Thoracic aorta (tissue), 2 donors: ENCODE data around the gene RIPK1. TPM values are rescaled to one million over a fixed set of nuclear protein-coding genes. Genes with fewer than 3 reads are reported as not detected.
"Not testable (repeated sequence)": the region's sequence is repeated elsewhere in the genome, so short reads cannot be mapped to it uniquely, and the experiment has no call there.

Experiments
- ATAC-seq: fragments of 150-250 bp; one replicate; pipeline ENCODE4 v1.8.0; 2017; ENCODE audit warnings: low read depth; ENCODE audit not compliant: insufficient number of reproducible peaks, low FRiP score
- DNase-seq: peaks from one replicate; pipeline ENCODE4 v3.0.0-alpha.2; 2020; ENCODE audit warnings: low spot score
- H3K27ac ChIP-seq, 2 donors: fragments of 200-600 bp; sonication (generic); 1 replicate in 1 of 2; 2 replicates in 1 of 2; pipeline ENCODE4 v1.5.1; 2016; ENCODE audit warnings: mild to moderate bottlenecking in 2 of 2, moderate library complexity in 2 of 2
- H3K27me3 ChIP-seq: fragments of 200-600 bp; sonication (generic); replicated peaks from 2 replicates; pipeline ENCODE4 v1.6.0; 2016; ENCODE audit warnings: mild to moderate bottlenecking; ENCODE audit not compliant: insufficient read depth
- H3K36me3 ChIP-seq: fragments of 200-600 bp; sonication (generic); one replicate; pipeline ENCODE4 v1.5.1; 2016
- H3K4me1 ChIP-seq, 2 donors: fragments of 200-600 bp; sonication (generic); 1 replicate in 1 of 2; 2 replicates in 1 of 2; pipeline versions ENCODE4 v1.5.1 to v1.6.0; 2016; ENCODE audit warnings: low read depth in 2 of 2, mild to moderate bottlenecking in 1 of 2; ENCODE audit not compliant: control insufficient read depth in 1 of 2
- H3K4me3 ChIP-seq: fragments of 200-600 bp; sonication (generic); 2 replicates; pipeline ENCODE4 v1.5.1; 2016; ENCODE audit warnings: mild to moderate bottlenecking
- H3K9me3 ChIP-seq: fragments of 200-600 bp; sonication (generic); 2 replicates; pipeline ENCODE4 v1.5.1; 2016
- CTCF ChIP-seq: fragments of 200-600 bp; sonication (generic); IDR thresholded peaks from one replicate; pipeline ENCODE4 v1.5.1; 2019; ENCODE audit warnings: antibody characterized with exemption
- total RNA-seq, 2 donors: library from RNA; depleted of rRNA; stranded (reverse); fragments of >200 nt; gene quantifications; one replicate each; pipeline versions ENCODE4 v1.1.0 to v1.2.3, GENCODE V29; 2016

The RIPK1 gene
- total RNA-seq, 2 donors from 2014 or later = 17.2 to 44.5 TPM

GRCh38 chr6:3052481-3053230 is 15.6 kb upstream of the RIPK1 start:
- H3K36me3 ChIP-seq = no peaks in the 10 kb centered on the region
- no peak overlapping the region for H3K27ac ChIP-seq
- H3K9me3 ChIP-seq = no peaks in the 10 kb centered on the region
- TF ChIP-seq CTCF = no peak
- peaks cover 0 to 12% of the 10 kb centered on the region in 2 donors for H3K4me1 ChIP-seq
- no peak for DNase-seq
- no peak overlapping the region for H3K4me3 ChIP-seq
- no peaks in the 10 kb centered on the region for H3K27me3 ChIP-seq
- no peak for ATAC-seq

GRCh38 chr6:3053231-3053508 is 15.1 kb upstream of the RIPK1 start:
- DNase-seq (no peak), ATAC-seq (no peak)
- Histone ChIP-seq H3K9me3 (no peaks in the 10 kb centered on the region), H3K27me3 (no peaks in the 10 kb centered on the region), H3K36me3 (no peaks in the 10 kb centered on the region), H3K4me3 (peak overlapping the region; percentile 79), H3K27ac (peak overlapping the region in 1 of 2 donors; percentile 34), H3K4me1 (peaks cover 0 to 12% of the 10 kb centered on the region in 2 donors)
- no peak for TF ChIP-seq CTCF

GRCh38 chr6:3054229-3055157 is 13.8 kb upstream of the RIPK1 start:
- ATAC-seq, H3K9me3 ChIP-seq, H3K36me3 ChIP-seq, DNase-seq, H3K27ac ChIP-seq, H3K27me3 ChIP-seq: not testable (repeated sequence)
- Histone ChIP-seq H3K4me1 (peaks cover 0 to 12% of the 10 kb centered on the region in 2 donors), H3K4me3 (peak overlapping the region; percentile 79)

- not testable (repeated sequence) for H3K27ac ChIP-seq, H3K36me3 ChIP-seq, ATAC-seq, H3K27me3 ChIP-seq, H3K4me3 ChIP-seq, DNase-seq, H3K9me3 ChIP-seq
- H3K4me1 ChIP-seq = peaks cover 0 to 12% of the 10 kb centered on the region in 2 donors
Measured at GRCh38 chr6:3055158-3055499, 13.2 kb upstream of the RIPK1 start.

GRCh38 chr6:3057063-3057770 is 11.1 kb upstream of the RIPK1 start:
- Histone ChIP-seq H3K27me3 (no peaks in the 10 kb centered on the region), H3K36me3 (no peaks in the 10 kb centered on the region), H3K27ac (no peak overlapping the region), H3K4me1 (peaks cover 0 to 12% of the 10 kb centered on the region in 2 donors), H3K9me3 (no peaks in the 10 kb centered on the region), H3K4me3 (no peak overlapping the region)
- ATAC-seq (no peak), DNase-seq (no peak)
- no peak for TF ChIP-seq CTCF

GRCh38 chr6:3058957-3059356 is 9.3 kb upstream of the RIPK1 start:
- DNase-seq (no peak), ATAC-seq (no peak)
- TF ChIP-seq CTCF = no peak
- Histone ChIP-seq H3K4me3 (no peak overlapping the region), H3K27me3 (no peaks in the 10 kb centered on the region), H3K27ac (no peak overlapping the region), H3K36me3 (no peaks in the 10 kb centered on the region), H3K4me1 (peaks cover 0 to 5% of the 10 kb centered on the region in 2 donors), H3K9me3 (no peaks in the 10 kb centered on the region)

GRCh38 chr6:3060092-3060491 is 8.2 kb upstream of the RIPK1 start:
- not testable (repeated sequence) for H3K36me3 ChIP-seq, DNase-seq, H3K27me3 ChIP-seq, H3K4me1 ChIP-seq, H3K27ac ChIP-seq, H3K4me3 ChIP-seq, ATAC-seq, H3K9me3 ChIP-seq
